K562 (cell line): ENCODE data around the gene NARF. TPM values are rescaled to one million over a fixed set of nuclear protein-coding genes. Genes with fewer than 3 reads are reported as not detected.

Experiments
- ATAC-seq: fragments of 200-7000 bp; cut with Tn5 transposase; 3 replicates; pipeline ENCODE4 v1.9.1; 2020; ENCODE audit warnings: moderate library complexity
- BruUV-seq: library from RNA; stranded (reverse); fragments of 400-500 nt; replicated peaks from 2 replicates; lab custom pipeline; 2021; lab: Mats Ljungman, UMichigan
- CTCF ChIA-PET: fragments of 300-600 bp; formaldehyde crosslinking; extraction: SDS; loops from one replicate; lab custom pipeline; 2021; ENCODE audit warnings: low intra/inter-chr PET ratio; lab: Yijun Ruan, JAX
- POLR2A ChIA-PET: fragments of 300-600, 350-650 bp; sonication (Branson Sonifier 250); formaldehyde crosslinking; extraction: SDS; loops from one replicate; lab custom pipeline; 2021; ENCODE audit warnings: antibody characterized with exemption, inconsistent platforms; lab: Yijun Ruan, JAX
- DNase-seq, 4 experiments: peaks; one replicate each; pipeline versions ENCODE4 v3.0.0 to v3.0.0-alpha.2; 2011 to 2018; ENCODE audit warnings: low spot score in 3 of 4, mixed read lengths in 3 of 4; ENCODE audit errors: extremely low read depth in 1 of 4
- FAIRE-seq: peaks from 2 replicates; lab custom pipeline; 2011; peaks lifted over from hg19 to GRCh38; lab: Jason Lieb, UNC
- H2AFZ ChIP-seq: 2 replicates; pipeline ENCODE4 v1.6.0; 2011; ENCODE audit warnings: low read depth, low read length, control low read depth, inconsistent platforms
- H3K27ac ChIP-seq: fragments of 200-600 bp; 3 replicates; pipeline ENCODE4 v1.8.0; 2011; ENCODE audit warnings: low read depth, mild to moderate bottlenecking, control low read depth, inconsistent platforms, low read length, moderate library complexity, mixed read lengths; ENCODE audit errors: extremely low read depth
- H3K27me3 ChIP-seq, 2 experiments: fragments of 300-600 bp in 1 of 2; 2 replicates in 1 of 2; 3 replicates in 1 of 2; pipeline versions ENCODE4 v1.6.0 to v1.8.0; 2011; ENCODE audit warnings: inconsistent platforms in 2 of 2, low read length in 2 of 2, mild to moderate bottlenecking in 1 of 2, mixed read lengths in 1 of 2, moderate library complexity in 1 of 2; ENCODE audit not compliant: control insufficient read depth in 2 of 2, insufficient read depth in 2 of 2
- H3K36me3 ChIP-seq: fragments of 300-600 bp; 3 replicates; pipeline ENCODE4 v1.8.0; 2011; ENCODE audit warnings: mild to moderate bottlenecking, low read length, inconsistent platforms; ENCODE audit not compliant: control insufficient read depth, insufficient read depth
- H3K4me1 ChIP-seq, 2 experiments: fragments of 200-600 bp in 1 of 2; replicated peaks in 1 of 2; 2 replicates in 1 of 2; 3 replicates in 1 of 2; pipeline versions ENCODE4 v1.5.1 to v1.8.0; 2011; ENCODE audit warnings: inconsistent platforms in 2 of 2, low read length in 2 of 2, mild to moderate bottlenecking in 1 of 2, mixed read lengths in 1 of 2, moderate library complexity in 1 of 2; ENCODE audit not compliant: control insufficient read depth in 2 of 2, insufficient read depth in 2 of 2
- H3K4me2 ChIP-seq: 2 replicates; pipeline ENCODE4 v1.6.1; 2011; ENCODE audit warnings: low read length, control low read depth, inconsistent platforms, mixed read lengths; ENCODE audit not compliant: insufficient read depth
- H3K4me3 ChIP-seq: fragments of 200-600 bp; sonication (generic), shearing (Covaris generic); 2 replicates; pipeline ENCODE4 v1.5.1; 2016; ENCODE audit warnings: control low read depth, inconsistent platforms
- H3K79me2 ChIP-seq: fragments of 200-600 bp; 3 replicates; pipeline ENCODE4 v1.8.0; 2011; ENCODE audit warnings: low read length, inconsistent platforms; ENCODE audit not compliant: control insufficient read depth, insufficient read depth
- H3K9ac ChIP-seq, 2 experiments: 2 replicates each; pipeline versions ENCODE4 v1.6.0 to v1.6.1; 2011; ENCODE audit warnings: low read depth in 2 of 2, low read length in 2 of 2, control low read depth in 1 of 2, inconsistent platforms in 1 of 2, mild to moderate bottlenecking in 1 of 2, mixed read lengths in 1 of 2; ENCODE audit not compliant: insufficient read depth in 1 of 2
- H3K9me1 ChIP-seq: one replicate; pipeline ENCODE4 v1.6.0; 2011; ENCODE audit warnings: inconsistent platforms, mild to moderate bottlenecking, low read length, moderate library complexity; ENCODE audit not compliant: control insufficient read depth, insufficient read depth
- H3K9me3 ChIP-seq: replicated peaks from 2 replicates; pipeline ENCODE4 v1.5.1; 2011; ENCODE audit warnings: low read depth, low read length, inconsistent platforms; ENCODE audit not compliant: control insufficient read depth, insufficient read depth
- H4K20me1 ChIP-seq: replicated peaks from 2 replicates; pipeline ENCODE4 v1.6.1; 2011; ENCODE audit warnings: low read length, inconsistent platforms, mixed read lengths; ENCODE audit not compliant: control insufficient read depth, insufficient read depth
- MCM5 ChIP-seq: fragments of 450-650 bp; IDR thresholded peaks from 2 replicates; pipeline ENCODE4 v1.6.1; 2016; ENCODE audit warnings: low read depth
- RAD21 ChIP-seq, 2 experiments: fragments of 250-450 bp in 1 of 2; fragments of 450-650 bp in 1 of 2; sonication (Bioruptor Pico) in 1 of 2; formaldehyde crosslinking in 1 of 2; IDR thresholded peaks in 1 of 2; conservative IDR thresholded peaks in 1 of 2; 2 replicates each; pipeline versions ENCODE4 v1.4.0 to v1.8.0; 2020 to 2022; ENCODE audit warnings: mild to moderate bottlenecking in 2 of 2, moderate library complexity in 1 of 2
- SPI1 ChIP-seq: IDR thresholded peaks from 2 replicates; pipeline ENCODE4 v1.6.1; 2011; ENCODE audit warnings: low read depth, low read length, control low read depth, borderline replicate concordance
- WGBS: fragments of 100-300 bp; shearing (Covaris generic); methylation state at CpG from one replicate; pipeline ENCODE4 v1.1.6; 2016; ENCODE audit warnings: low coverage, mixed read lengths; ENCODE audit not compliant: insufficient coverage; ENCODE audit errors: missing lambda C conversion rate; 5-methylcytosine and 5-hydroxymethylcytosine counted together
- in situ Hi-C: fragments of 300-500 bp; cut with MboI; formaldehyde crosslinking; loops from 4 replicates; pipeline ENCODE4 v1.15.0; 2018; ENCODE audit warnings: inconsistent platforms, mixed read lengths
- intact Hi-C: fragments of 100-400 bp; cut with micrococcal nuclease; formaldehyde crosslinking; loops from 2 replicates; pipeline ENCODE4 v1.14.2; 2022
- polyA plus RNA-seq, 8 experiments: library from polyadenylated mRNA; depleted of rRNA in 4 of 8; stranded (reverse) in 5 of 8; unstranded in 3 of 8; fragments of >200 nt; fragmentation: Nextera tagmentation in 2 of 8; fragmentation: Illumina TruSeq in 1 of 8; extraction: Ambion mirVana in 2 of 8; extraction: Trizol in 1 of 8; gene quantifications; 2 replicates each; pipeline versions ENCODE4 v1.2.1 to v1.2.3, GENCODE V29; 2011 to 2014; ENCODE audit warnings: inconsistent platforms in 1 of 8, missing spikeins in 1 of 8
- total RNA-seq, 7 experiments: library from RNA; depleted of rRNA in 6 of 7; stranded (reverse); fragments of >200 nt in 6 of 7; fragmentation: Illumina TruSeq in 2 of 7; extraction: Trizol in 2 of 7; gene quantifications; 2 replicates each; pipeline versions ENCODE4 v1.2.1 to v1.2.3, GENCODE V29; 2011 to 2021; ENCODE audit warnings: low replicate concordance in 1 of 7
- TF ChIP-seq, protein P1 (sequence below), 2 experiments: fragments of 450-650 bp; formaldehyde crosslinking in 1 of 2; IDR thresholded peaks; 2 replicates each; pipeline versions ENCODE4 v1.4.0 to v1.6.1; 2014 to 2020; ENCODE audit warnings: mild to moderate bottlenecking in 2 of 2, borderline replicate concordance in 1 of 2, low read depth in 1 of 2
- TF ChIP-seq, protein P2 (sequence below), 3 experiments: IDR thresholded peaks in 2 of 3; conservative IDR thresholded peaks in 1 of 3; 2 replicates each; pipeline ENCODE4 v1.5.1; 2011 to 2012; ENCODE audit warnings: low read length in 3 of 3, mild to moderate bottlenecking in 3 of 3, control low read depth in 2 of 3, improper control_type of control experiment in 1 of 3, inconsistent platforms in 1 of 3, low read depth in 1 of 3, mixed read lengths in 1 of 3, moderate library complexity in 1 of 3; ENCODE audit not compliant: insufficient read depth in 2 of 3

Gene NARF
- total and polyA plus RNA-seq, 9 of the 15 experiments (the other 6 are each of a cell fraction or from before 2014, with no cell fraction given) = 60.4 to 423 (median 132) TPM

DNA sequence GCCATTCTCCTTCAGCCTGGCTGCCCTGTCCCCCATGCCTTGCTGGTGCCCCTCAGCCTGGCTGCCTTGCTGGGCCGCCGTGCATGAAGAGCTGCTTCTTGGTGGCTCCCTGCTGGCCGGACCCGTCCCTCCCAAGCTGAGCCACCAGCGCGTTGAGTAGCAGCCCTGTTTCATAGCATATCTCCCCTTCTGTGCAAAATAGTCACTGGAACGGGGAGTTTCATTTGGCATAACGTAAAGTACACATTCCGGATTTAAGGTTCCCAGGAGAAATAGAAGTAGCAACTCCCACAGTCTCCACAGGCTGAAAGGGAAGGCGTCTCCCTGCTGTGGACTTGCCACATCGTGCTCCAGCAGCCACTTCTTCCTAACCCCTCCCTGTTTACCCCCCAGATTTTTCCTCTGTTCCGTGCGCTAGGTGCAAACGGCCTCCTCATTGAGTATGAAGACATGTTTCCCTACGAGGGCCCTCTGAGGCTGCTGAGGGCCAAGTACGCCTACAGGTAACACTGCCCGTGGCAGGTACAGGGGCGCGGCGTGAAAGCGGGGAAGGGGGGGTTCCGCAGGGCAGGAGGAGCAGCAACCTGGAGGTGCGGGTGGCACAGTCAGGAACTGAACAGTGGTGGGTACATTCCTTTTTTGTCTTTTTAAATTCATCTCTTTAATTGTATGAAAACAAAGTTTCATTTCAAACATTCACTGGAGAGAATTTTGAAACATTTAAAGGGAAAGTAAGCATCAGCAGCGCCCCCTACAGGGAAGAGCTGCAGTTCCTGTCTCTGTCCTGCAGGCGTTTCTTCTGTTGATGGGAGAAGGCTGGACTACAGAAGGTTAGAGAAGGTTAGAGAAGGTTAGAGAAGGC lies 34.3 kb upstream of the NARF start:
- no peaks in the 10 kb centered on the region; the same call in 2 of the 3 replicates for H3K79me2 ChIP-seq
- intact Hi-C loops = no loop called here
- no peaks in the 10 kb centered on the region for H4K20me1 ChIP-seq
- H2AFZ ChIP-seq = no peak overlapping the region
- 67% methylated on average over 25 of the region's 25 CpGs for WGBS
- H3K9me3 ChIP-seq = no peaks in the 10 kb centered on the region
- peak; percentile 89 for FAIRE-seq
- H3K4me3 ChIP-seq = no peak overlapping the region
- CTCF ChIA-PET = interaction anchor here (0.6 kb wide), 1 partner anchor 219 kb away, joined by 3 read pairs; no protein-coding TSS in a partner anchor
- no peak overlapping the region for H3K27ac ChIP-seq
- peak; percentile 88 for ATAC-seq
- H3K9me1 ChIP-seq = no peaks in the 10 kb centered on the region
- no TSS peak for BruUV-seq
- in situ Hi-C loops = no loop called here
- peaks cover 4 to 17% of the 10 kb centered on the region in 2 experiments; a peak in 4 of 5 replicates for H3K4me1 ChIP-seq
- peaks cover 5% of the 10 kb centered on the region; the same call in 1 of the 3 replicates for H3K36me3 ChIP-seq
- DNase-seq = peak; percentile 48 to 78 (median 58)
- H3K4me2 ChIP-seq = no peak overlapping the region; the same call in 1 of the 2 replicates
- POLR2A ChIA-PET = interaction anchor here (0.6 to 1.0 kb wide), 2 partner anchors 12 to 111 kb away, joined by 3 read pairs; no protein-coding TSS in a partner anchor
- no peaks in the 10 kb centered on the region for H3K27me3 ChIP-seq
- no peak overlapping the region for H3K9ac ChIP-seq
- no peak for TF ChIP-seq MCM5
- TF ChIP-seq, protein P1, sequence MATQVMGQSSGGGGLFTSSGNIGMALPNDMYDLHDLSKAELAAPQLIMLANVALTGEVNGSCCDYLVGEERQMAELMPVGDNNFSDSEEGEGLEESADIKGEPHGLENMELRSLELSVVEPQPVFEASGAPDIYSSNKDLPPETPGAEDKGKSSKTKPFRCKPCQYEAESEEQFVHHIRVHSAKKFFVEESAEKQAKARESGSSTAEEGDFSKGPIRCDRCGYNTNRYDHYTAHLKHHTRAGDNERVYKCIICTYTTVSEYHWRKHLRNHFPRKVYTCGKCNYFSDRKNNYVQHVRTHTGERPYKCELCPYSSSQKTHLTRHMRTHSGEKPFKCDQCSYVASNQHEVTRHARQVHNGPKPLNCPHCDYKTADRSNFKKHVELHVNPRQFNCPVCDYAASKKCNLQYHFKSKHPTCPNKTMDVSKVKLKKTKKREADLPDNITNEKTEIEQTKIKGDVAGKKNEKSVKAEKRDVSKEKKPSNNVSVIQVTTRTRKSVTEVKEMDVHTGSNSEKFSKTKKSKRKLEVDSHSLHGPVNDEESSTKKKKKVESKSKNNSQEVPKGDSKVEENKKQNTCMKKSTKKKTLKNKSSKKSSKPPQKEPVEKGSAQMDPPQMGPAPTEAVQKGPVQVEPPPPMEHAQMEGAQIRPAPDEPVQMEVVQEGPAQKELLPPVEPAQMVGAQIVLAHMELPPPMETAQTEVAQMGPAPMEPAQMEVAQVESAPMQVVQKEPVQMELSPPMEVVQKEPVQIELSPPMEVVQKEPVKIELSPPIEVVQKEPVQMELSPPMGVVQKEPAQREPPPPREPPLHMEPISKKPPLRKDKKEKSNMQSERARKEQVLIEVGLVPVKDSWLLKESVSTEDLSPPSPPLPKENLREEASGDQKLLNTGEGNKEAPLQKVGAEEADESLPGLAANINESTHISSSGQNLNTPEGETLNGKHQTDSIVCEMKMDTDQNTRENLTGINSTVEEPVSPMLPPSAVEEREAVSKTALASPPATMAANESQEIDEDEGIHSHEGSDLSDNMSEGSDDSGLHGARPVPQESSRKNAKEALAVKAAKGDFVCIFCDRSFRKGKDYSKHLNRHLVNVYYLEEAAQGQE (IDR thresholded peaks at IDR 0.05; ENCODE audit: borderline replicate concordance) = peak; percentile 23; the same call in 1 of the 2 replicates
- TF ChIP-seq, protein P1 (CRISPR knock-in tag; IDR thresholded peaks at IDR 0.05; ENCODE audit: low read depth) = no peak
- TF ChIP-seq, protein P2, sequence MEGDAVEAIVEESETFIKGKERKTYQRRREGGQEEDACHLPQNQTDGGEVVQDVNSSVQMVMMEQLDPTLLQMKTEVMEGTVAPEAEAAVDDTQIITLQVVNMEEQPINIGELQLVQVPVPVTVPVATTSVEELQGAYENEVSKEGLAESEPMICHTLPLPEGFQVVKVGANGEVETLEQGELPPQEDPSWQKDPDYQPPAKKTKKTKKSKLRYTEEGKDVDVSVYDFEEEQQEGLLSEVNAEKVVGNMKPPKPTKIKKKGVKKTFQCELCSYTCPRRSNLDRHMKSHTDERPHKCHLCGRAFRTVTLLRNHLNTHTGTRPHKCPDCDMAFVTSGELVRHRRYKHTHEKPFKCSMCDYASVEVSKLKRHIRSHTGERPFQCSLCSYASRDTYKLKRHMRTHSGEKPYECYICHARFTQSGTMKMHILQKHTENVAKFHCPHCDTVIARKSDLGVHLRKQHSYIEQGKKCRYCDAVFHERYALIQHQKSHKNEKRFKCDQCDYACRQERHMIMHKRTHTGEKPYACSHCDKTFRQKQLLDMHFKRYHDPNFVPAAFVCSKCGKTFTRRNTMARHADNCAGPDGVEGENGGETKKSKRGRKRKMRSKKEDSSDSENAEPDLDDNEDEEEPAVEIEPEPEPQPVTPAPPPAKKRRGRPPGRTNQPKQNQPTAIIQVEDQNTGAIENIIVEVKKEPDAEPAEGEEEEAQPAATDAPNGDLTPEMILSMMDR (IDR thresholded peaks at IDR 0.05 in 2 of 3, conservative IDR thresholded peaks at IDR 0.05 in 1 of 3; ENCODE audit: insufficient read depth in 2 of 3, low read depth in 1 of 3, low read length in 3 of 3) = peak; percentile 79 to 88 (median 83)
- TF ChIP-seq RAD21 (CRISPR knock-in tag; conservative IDR thresholded peaks at IDR 0.05 in 1 of 2, IDR thresholded peaks at IDR 0.05 in 1 of 2) = peak in 1 of 2 experiments; percentile 44; a peak in 2 of 4 replicates
- TF ChIP-seq SPI1 = peak; percentile 61; the same call in 1 of the 2 replicates
